Regular cardiac myocyte (primary cell): ENCODE data around the gene SERPINB2. TPM values are rescaled to one million over a fixed set of nuclear protein-coding genes. Genes with fewer than 3 reads are reported as not detected.

Experiments
- total RNA-seq: library from RNA; depleted of rRNA; stranded (reverse); fragments of >200 nt; gene quantifications from 2 replicates; pipeline ENCODE4 v1.2.3, GENCODE V29; 2014

The SERPINB2 gene
- 0.38 and 2.0 TPM in 2 replicates for total RNA-seq

GRCh38 chr18:63887424-63887823, at the start of gene SERPINB2:
Gene SERPINB2, plus strand, starts transcription at chr18:63887705. Its CDS starts 3,740 bp downstream, at chr18:63891445.

DNA sequence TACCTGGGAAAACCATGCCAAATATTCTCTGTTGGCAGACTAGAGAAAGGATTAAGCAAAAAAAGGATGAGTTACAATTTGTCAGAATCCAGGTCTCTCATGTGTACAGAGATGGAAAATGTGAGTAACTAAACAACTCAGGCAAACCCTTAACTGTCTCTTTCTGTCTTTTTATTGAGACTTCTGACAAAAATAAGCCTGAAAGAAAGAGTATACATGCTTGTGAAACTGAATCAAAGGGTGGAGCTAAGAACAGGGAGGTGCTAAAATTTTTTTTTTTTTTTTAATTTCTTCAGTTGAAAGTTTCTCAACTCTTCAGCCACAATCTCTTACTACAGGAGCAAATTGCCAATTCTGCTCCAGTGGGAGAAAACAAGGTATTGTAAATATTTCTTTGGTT, 20.2 kb downstream of the SERPINB2 start, which contains the start of gene SERPINB10:
SERPINB10 (plus strand) TSS at position 295 of the 400 bp plus-strand sequence. CDS start 7,553 bp downstream, outside the sequence.

DNA sequence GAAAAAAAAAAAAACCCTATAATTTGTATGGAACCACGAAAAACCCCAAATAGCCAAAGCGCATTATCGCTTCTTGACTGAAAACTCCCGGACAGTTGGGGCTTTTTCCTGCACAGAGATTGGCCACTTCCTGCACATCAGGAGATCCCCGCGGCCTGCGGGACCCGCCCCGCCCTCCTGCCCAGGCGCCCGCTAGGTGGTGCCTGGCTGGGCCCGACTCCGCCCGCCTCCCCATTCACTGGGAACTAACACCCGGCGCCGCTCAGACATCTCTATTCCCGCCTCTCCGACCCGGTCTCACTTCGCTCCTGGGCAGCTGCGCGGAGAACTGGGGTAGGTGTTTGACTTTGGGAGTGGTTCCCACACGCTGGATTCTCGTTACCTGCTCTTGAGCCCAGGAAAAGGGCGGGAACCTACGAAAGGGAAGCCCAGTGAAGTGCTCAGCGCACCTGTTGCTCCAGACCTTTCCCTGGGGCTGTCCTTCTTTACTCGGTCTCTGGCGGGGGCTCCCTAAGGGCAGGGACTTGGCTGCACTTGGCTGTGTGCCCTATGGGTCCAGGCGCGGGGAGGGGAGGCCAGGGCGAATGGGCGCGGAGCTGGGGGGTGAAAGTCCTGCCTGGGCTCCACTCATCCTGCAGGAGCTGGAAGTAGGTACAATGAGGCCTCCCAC, 61.7 kb downstream of the SERPINB2 start, which contains the start of gene HMSD:
HMSD (plus strand) TSS at position 234 of the 670 bp plus-strand sequence. CDS start 4,155 bp downstream, outside the sequence.

Other genes with a start within 250 kb of the SERPINB2 start
- gene SERPINB4, start 243.4 kb upstream of the SERPINB2 start, total RNA-seq, result not detected in 2 replicates
- gene SERPINB3, start 225.8 kb upstream of the SERPINB2 start, total RNA-seq, result not detected in 2 replicates
- gene SERPINB11, start 184.7 kb upstream of the SERPINB2 start, total RNA-seq, result not detected in 2 replicates
- gene SERPINB7, start 112.3 kb upstream of the SERPINB2 start, total RNA-seq, result 0.28 and 0.38 TPM in 2 replicates
- not detected in 2 replicates for gene SERPINB10, start 20.3 kb downstream of the SERPINB2 start, total RNA-seq
- gene HMSD, start 61.6 kb downstream of the SERPINB2 start, total RNA-seq, result under 0.01 TPM in 1 of 2 replicates, not detected in the other
- 14.4 and 22.8 TPM in 2 replicates for gene SERPINB8, start 82.4 kb downstream of the SERPINB2 start, total RNA-seq